Adrenal gland (tissue), 5 donors: ENCODE measurements around the gene ANXA8.

Experiments used
- CTCF ChIP-seq, 6 experiments: fragments of 450-650 bp in 4 of 6; fragments of 200-600 bp in 2 of 6; sonication (generic) in 1 of 6; IDR thresholded peaks; 1 replicate in 5 of 6; 2 replicates in 1 of 6; pipeline versions ENCODE4 v1.5.1 to v1.8.0; 2016 to 2021; ENCODE audit warnings: antibody characterized with exemption in 6 of 6, mild to moderate bottlenecking in 2 of 6, moderate library complexity in 1 of 6
- POLR2A ChIP-seq, 2 donors: fragments of 450-650 bp; IDR thresholded peaks; one replicate each; pipeline ENCODE4 v1.6.1; 2017; ENCODE audit warnings: antibody characterized with exemption in 2 of 2, mild to moderate bottlenecking in 2 of 2, moderate library complexity in 1 of 2
- donor health status: DM: no; HTN: no; CAD: no.

- TF ChIP-seq CTCF (IDR thresholded peaks at IDR 0.05) = no peak
- TF ChIP-seq POLR2A (IDR thresholded peaks at IDR 0.05) = no peak
Measured at GRCh38 chr10:47453141-47454007, 30.5 kb downstream of the ANXA8 start.
